NB4 (cell line): ENCODE results near the gene SLC38A2.

ENCODE experiments used
- CTCF ChIP-seq: IDR thresholded peaks from one replicate; pipeline ENCODE4 v1.5.1; 2012; ENCODE audit warnings: low read depth, low read length
- MAX ChIP-seq: IDR thresholded peaks from 2 replicates; pipeline ENCODE4 v1.6.1; 2011; ENCODE audit warnings: low read depth, low read length
- MYC ChIP-seq: IDR thresholded peaks from 2 replicates; pipeline ENCODE4 v1.6.1; 2011; ENCODE audit warnings: low read depth, low read length

GRCh38 chr12:46406352-46407027, 33.9 kb upstream of the SLC38A2 start:
- no peak for TF ChIP-seq MAX
- no peak for TF ChIP-seq CTCF
- TF ChIP-seq MYC: no peak
